Vagina (tissue), 2 donors: ENCODE data around the gene IQGAP2.

Source experiments
- CTCF ChIP-seq, 3 experiments: fragments of 450-650 bp in 2 of 3; fragments of 200-600 bp in 1 of 3; sonication (generic) in 1 of 3; IDR thresholded peaks; one replicate each; pipeline ENCODE4 v1.5.1; 2017 to 2019; ENCODE audit warnings: antibody characterized with exemption in 3 of 3, mild to moderate bottlenecking in 2 of 3, moderate library complexity in 2 of 3
- POLR2A ChIP-seq, 2 donors: fragments of 450-650 bp; IDR thresholded peaks; one replicate each; pipeline ENCODE4 v1.6.1; 2017; ENCODE audit warnings: antibody characterized with exemption in 2 of 2, mild to moderate bottlenecking in 2 of 2, moderate library complexity in 2 of 2
- POLR2AphosphoS5 ChIP-seq, 2 donors: sonication (generic); formaldehyde crosslinking; IDR thresholded peaks; one replicate each; pipeline ENCODE4 v1.9.0; 2017; ENCODE audit warnings: antibody characterized with exemption in 2 of 2, mild to moderate bottlenecking in 2 of 2, low read depth in 1 of 2; ENCODE audit not compliant: insufficient read depth in 1 of 2

DNA sequence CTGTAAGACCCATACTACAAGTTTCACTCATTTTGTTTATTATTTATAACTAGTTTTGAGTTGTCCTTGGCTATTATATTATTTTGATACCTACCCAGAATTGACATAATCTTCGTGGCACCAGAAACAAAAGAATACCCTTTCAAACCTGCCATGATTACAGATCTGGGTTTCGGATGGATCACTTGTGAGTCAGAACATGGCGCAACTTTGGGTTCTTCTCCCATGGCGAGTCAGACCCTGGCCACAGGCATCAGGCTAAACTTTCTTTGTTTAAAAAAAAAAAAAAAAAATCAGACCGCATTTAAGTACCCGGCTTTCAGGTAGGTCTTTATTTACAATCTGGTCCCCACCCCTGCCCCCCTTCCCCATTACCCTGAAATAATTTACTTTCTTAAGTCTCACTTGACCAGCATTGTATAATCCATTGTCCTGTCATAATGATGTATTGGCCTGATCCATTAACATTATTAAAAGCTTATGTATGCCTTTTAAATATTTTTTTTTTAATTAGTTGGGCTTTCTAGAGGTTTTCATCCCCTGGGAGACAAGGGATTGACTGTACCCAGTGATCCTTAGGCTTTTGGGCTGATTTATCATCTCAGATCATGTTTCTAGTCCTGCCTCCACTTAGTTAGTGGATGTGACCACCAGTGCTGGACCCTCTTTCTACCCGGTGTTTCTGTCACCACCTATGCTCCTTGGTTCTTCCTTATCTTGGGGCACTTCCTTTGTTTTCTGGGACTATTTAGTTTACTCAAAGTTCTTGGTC is 176.3 kb downstream of the IQGAP2 start:
- TF ChIP-seq CTCF (IDR thresholded peaks at IDR 0.05) (no peak), POLR2A (IDR thresholded peaks at IDR 0.05) (no peak), POLR2AphosphoS5 (IDR thresholded peaks at IDR 0.05; ENCODE audit: insufficient read depth in 1 of 2, low read depth in 1 of 2) (no peak)
